ENCODE results near the gene DTX2. TPM values are rescaled to one million over a fixed set of nuclear protein-coding genes. Genes with fewer than 3 reads are reported as not detected.
"Not testable (repeated sequence)": the region's sequence is repeated elsewhere in the genome, so short reads cannot be mapped to it uniquely, and the experiment has no call there.

The DTX2 gene
- 10 to 100 TPM; 34.1 to 38.3 TPM for total RNA-seq
- polyA plus RNA-seq (2013, experiment 1 of 2) = 16.5 TPM
- 18.1 TPM for polyA plus RNA-seq (2013, experiment 2 of 2)
- long read RNA-seq, experiment 1, partial matches to known transcripts = 1 of 8 reads
- long read RNA-seq, experiment 1, other reads (novel, unspliced or antisense) = 6 of 8 reads
- long read RNA-seq, experiment 2, partial matches to known transcripts = 3 of 52 reads
- long read RNA-seq, experiment 2, other reads (novel, unspliced or antisense) = 47 of 52 reads
- long read RNA-seq, experiment 3, transcript DTX2-206 (11 exons, 2,623 nt) = major isoform, 6 of 125 reads
- long read RNA-seq, experiment 3, partial matches to known transcripts = 8 of 125 reads
- long read RNA-seq, experiment 3, other reads (novel, unspliced or antisense) = 102 of 125 reads
- long read RNA-seq, experiment 4, partial matches to known transcripts = 0 of 12 reads
- long read RNA-seq, experiment 4, other reads (novel, unspliced or antisense) = 11 of 12 reads

DNA sequence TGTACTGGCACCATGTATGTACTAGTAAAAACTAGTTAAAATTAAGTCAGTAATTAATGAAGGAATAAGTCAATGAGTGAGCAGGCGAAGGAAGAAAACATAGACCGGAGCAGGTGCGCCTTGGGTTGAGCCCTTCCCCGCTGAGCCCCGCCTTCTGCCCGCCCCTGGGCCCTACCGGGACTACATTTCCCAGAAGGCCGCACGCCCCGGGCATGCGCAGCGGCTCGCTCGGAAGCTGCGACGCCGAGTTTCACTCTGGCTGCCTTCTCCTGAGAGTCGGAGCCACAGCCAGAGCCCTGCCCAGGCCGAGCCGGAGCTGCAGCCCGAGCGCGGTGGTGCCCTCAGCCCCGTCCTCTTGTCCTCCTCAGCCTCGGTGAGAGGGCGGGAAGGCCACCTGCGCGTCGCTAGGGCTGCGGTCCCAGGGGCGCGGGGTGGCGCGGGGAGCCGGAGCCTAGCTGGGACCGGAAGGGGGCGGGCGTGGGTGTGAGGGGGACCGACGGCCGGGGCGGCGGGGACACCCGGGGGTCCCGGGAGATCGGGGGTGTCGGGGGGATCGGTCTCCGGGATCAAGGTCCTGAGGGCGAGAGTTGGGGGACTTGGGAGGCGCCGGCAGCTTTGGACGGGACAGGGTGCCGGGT is at the start of gene DTX2:
Gene DTX2, plus strand, starts transcription at position 246 of the 638 bp plus-strand sequence. CDS start 18,801 bp downstream, outside the sequence.
- H3K4me1 ChIP-seq (ENCODE audit: control insufficient read depth, insufficient read depth, low read length); H3K27me3 Mint-ChIP-seq (ENCODE audit: insufficient read depth); H3K27me3 ChIP-seq (ENCODE audit: control insufficient read depth, insufficient read depth, low read length, poor library complexity, severe bottlenecking); H3K9me3 Mint-ChIP-seq; H3K36me3 ChIP-seq (ENCODE audit: control insufficient read depth, insufficient read depth, low read length); H3K9me3 ChIP-seq (ENCODE audit: control insufficient read depth, low read length); H3K27ac ChIP-seq (ENCODE audit: low read depth, low read length); DNase-seq; H3K36me3 Mint-ChIP-seq (ENCODE audit: low read depth); H3K27ac Mint-ChIP-seq; H3K4me1 Mint-ChIP-seq; H3K9ac ChIP-seq (ENCODE audit: extremely low read depth, low read length, poor library complexity, severe bottlenecking); H3K4me3 ChIP-seq (ENCODE audit: low read length): not testable (repeated sequence)
- WGBS, 2 experiments (ENCODE audit: insufficient coverage in 1 of 2, insufficient read length in 1 of 2) = 0% methylated on average over 11 of the region's 54 CpGs; no CpG with 5 or more reads in 1 of the 2 experiments
- H3K4me3 Mint-ChIP-seq = peak within 1 kb of the TSS; percentile 35

DNA sequence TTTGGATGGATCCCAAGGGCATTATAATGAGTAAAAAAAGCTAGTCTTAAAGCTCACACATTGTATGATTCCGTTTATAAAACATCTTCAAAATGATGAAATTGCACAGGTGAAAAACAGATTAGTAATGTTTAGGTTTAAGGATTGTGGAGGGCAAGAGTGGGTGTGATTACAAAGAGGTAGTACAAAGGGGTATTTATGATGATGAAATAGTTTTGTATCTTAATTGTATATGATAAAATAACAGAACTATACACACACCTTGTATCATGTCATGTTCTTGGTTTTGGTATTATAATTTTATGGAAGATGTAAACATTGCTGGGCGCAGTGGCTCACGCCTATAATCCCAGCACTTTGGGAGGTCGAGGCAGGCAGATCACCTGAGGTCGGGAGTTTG is 49.3 kb upstream of the DTX2 start:
- TF ChIP-seq, protein P1, sequence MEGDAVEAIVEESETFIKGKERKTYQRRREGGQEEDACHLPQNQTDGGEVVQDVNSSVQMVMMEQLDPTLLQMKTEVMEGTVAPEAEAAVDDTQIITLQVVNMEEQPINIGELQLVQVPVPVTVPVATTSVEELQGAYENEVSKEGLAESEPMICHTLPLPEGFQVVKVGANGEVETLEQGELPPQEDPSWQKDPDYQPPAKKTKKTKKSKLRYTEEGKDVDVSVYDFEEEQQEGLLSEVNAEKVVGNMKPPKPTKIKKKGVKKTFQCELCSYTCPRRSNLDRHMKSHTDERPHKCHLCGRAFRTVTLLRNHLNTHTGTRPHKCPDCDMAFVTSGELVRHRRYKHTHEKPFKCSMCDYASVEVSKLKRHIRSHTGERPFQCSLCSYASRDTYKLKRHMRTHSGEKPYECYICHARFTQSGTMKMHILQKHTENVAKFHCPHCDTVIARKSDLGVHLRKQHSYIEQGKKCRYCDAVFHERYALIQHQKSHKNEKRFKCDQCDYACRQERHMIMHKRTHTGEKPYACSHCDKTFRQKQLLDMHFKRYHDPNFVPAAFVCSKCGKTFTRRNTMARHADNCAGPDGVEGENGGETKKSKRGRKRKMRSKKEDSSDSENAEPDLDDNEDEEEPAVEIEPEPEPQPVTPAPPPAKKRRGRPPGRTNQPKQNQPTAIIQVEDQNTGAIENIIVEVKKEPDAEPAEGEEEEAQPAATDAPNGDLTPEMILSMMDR (conservative IDR thresholded peaks at IDR 0.05) = no peak
- H3K36me3 ChIP-seq (ENCODE audit: control insufficient read depth, insufficient read depth, low read length) = no peaks in the 10 kb centered on the region
- H3K27ac Mint-ChIP-seq = no peak overlapping the region
- no peak overlapping the region for H3K27ac ChIP-seq (ENCODE audit: low read depth, low read length)
- no peak for DNase-seq
- peaks cover 16% of the 10 kb centered on the region for H3K4me1 Mint-ChIP-seq
- H3K9me3 Mint-ChIP-seq = no peaks in the 10 kb centered on the region
- H3K9me3 ChIP-seq (ENCODE audit: control insufficient read depth, low read length) = no peaks in the 10 kb centered on the region
- peaks cover 5% of the 10 kb centered on the region for H3K4me1 ChIP-seq (ENCODE audit: control insufficient read depth, insufficient read depth, low read length)
- 87 to 88% methylated on average over 1 to 5 of the region's 5 CpGs for WGBS, 2 experiments (ENCODE audit: insufficient coverage in 1 of 2, insufficient read length in 1 of 2)
- H3K9ac ChIP-seq (ENCODE audit: extremely low read depth, low read length, poor library complexity, severe bottlenecking) = no peak overlapping the region
- no peak overlapping the region for H3K4me3 Mint-ChIP-seq
- H3K36me3 Mint-ChIP-seq (ENCODE audit: low read depth) = no peaks in the 10 kb centered on the region
- no peaks in the 10 kb centered on the region for H3K27me3 ChIP-seq (ENCODE audit: control insufficient read depth, insufficient read depth, low read length, poor library complexity, severe bottlenecking)
- no peak overlapping the region for H3K4me3 ChIP-seq (ENCODE audit: low read length)
- no peaks in the 10 kb centered on the region for H3K27me3 Mint-ChIP-seq (ENCODE audit: insufficient read depth)

DNA sequence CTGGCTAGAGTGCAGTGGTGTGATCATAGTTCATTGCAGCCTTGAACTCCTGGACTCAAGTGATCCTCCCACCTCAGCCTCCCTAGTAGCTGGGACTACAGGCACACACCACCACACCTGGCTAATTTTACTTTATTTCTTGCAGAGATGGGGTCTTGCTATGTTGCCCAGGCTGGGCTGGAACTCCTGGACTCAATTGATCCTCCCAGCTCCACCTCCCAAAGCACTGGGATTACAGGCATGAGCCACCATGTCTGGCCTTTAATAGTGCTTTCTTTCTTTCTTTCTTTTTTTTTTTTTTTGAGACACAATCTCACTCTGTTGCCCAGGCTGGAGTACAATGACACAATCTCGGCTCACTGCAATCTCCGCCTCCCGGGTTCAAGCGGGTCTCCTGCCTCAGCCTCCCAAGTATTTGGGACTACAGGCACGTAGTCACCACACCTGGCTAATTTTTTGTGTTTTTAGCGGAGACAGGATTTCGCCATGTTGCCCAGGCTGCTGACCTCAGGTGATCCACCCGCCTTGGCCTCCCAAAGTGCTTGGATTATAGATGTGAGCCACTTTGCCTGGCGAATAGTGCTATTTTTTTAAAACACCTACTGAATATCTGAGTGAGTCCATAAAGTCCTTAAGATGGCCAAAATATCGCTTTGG is 43.7 kb upstream of the DTX2 start:
- H3K27ac Mint-ChIP-seq; H3K36me3 ChIP-seq (ENCODE audit: control insufficient read depth, insufficient read depth, low read length); H3K9me3 Mint-ChIP-seq; H3K4me1 Mint-ChIP-seq; H3K4me1 ChIP-seq (ENCODE audit: control insufficient read depth, insufficient read depth, low read length); H3K27me3 Mint-ChIP-seq (ENCODE audit: insufficient read depth); H3K36me3 Mint-ChIP-seq (ENCODE audit: low read depth); DNase-seq; H3K4me3 Mint-ChIP-seq; H3K9ac ChIP-seq (ENCODE audit: extremely low read depth, low read length, poor library complexity, severe bottlenecking); H3K9me3 ChIP-seq (ENCODE audit: control insufficient read depth, low read length); H3K27me3 ChIP-seq (ENCODE audit: control insufficient read depth, insufficient read depth, low read length, poor library complexity, severe bottlenecking); H3K4me3 ChIP-seq (ENCODE audit: low read length); H3K27ac ChIP-seq (ENCODE audit: low read depth, low read length): not testable (repeated sequence)
- 91 to 95% methylated on average over 10 of the region's 10 CpGs for WGBS, 2 experiments (ENCODE audit: insufficient coverage in 1 of 2, insufficient read length in 1 of 2)

DNA sequence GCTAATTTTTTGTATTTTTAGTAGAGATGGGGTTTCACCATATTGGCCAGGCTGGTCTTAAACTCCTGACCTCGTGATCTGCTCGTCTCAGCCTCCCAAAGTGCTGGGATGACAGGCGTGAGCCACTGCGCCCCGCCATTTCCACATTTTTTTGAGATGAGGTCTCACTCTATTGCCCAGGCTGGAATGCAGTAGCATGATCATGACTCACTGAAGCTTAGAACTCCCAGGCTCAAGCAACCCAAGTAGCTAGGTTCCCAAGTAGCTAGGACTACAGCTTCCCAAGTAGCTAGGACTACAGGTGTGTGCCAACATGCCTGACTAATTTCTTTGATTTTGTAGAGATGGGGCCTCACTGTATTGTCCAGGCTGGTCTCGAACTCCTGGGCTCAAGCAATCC is 40.4 kb upstream of the DTX2 start:
- H3K4me1 ChIP-seq (ENCODE audit: control insufficient read depth, insufficient read depth, low read length); H3K27me3 ChIP-seq (ENCODE audit: control insufficient read depth, insufficient read depth, low read length, poor library complexity, severe bottlenecking); H3K27ac Mint-ChIP-seq; H3K9me3 Mint-ChIP-seq; H3K9me3 ChIP-seq (ENCODE audit: control insufficient read depth, low read length); H3K27ac ChIP-seq (ENCODE audit: low read depth, low read length); H3K36me3 Mint-ChIP-seq (ENCODE audit: low read depth); H3K4me3 Mint-ChIP-seq; H3K9ac ChIP-seq (ENCODE audit: extremely low read depth, low read length, poor library complexity, severe bottlenecking); H3K4me1 Mint-ChIP-seq; H3K27me3 Mint-ChIP-seq (ENCODE audit: insufficient read depth); H3K4me3 ChIP-seq (ENCODE audit: low read length); H3K36me3 ChIP-seq (ENCODE audit: control insufficient read depth, insufficient read depth, low read length): not testable (repeated sequence)
- DNase-seq = peak; percentile 63
- 90 to 91% methylated on average over 5 to 6 of the region's 6 CpGs for WGBS, 2 experiments (ENCODE audit: insufficient coverage in 1 of 2, insufficient read length in 1 of 2)
